H1 (cell line): ENCODE measurements around the gene C8B. TPM values are rescaled to one million over a fixed set of nuclear protein-coding genes. Genes with fewer than 3 reads are reported as not detected.

Experiments
- E2F6 ChIP-seq: IDR thresholded peaks from 2 replicates; pipeline ENCODE4 v1.6.1; 2012; ENCODE audit warnings: inconsistent platforms
- POLR2A ChIP-seq, 2 experiments: IDR thresholded peaks; 1 replicate in 1 of 2; 2 replicates in 1 of 2; pipeline ENCODE4 v1.6.1; 2011; ENCODE audit warnings: low read depth in 2 of 2, low read length in 2 of 2, mild to moderate bottlenecking in 2 of 2; ENCODE audit errors: control extremely low read depth in 1 of 2
- SP1 ChIP-seq: IDR thresholded peaks from 2 replicates; pipeline ENCODE4 v1.6.1; 2011; ENCODE audit warnings: low read depth, low read length
- polyA plus RNA-seq, 7 experiments: library from polyadenylated mRNA; depleted of rRNA in 3 of 7; stranded (reverse) in 5 of 7; unstranded in 2 of 7; fragments of >200 nt in 5 of 7; fragments of 200-250 nt in 2 of 7; gene quantifications; 1 replicate in 5 of 7; 2 replicates in 1 of 7; 4 replicates in 1 of 7; pipeline versions ENCODE4 v1.2.1 to v1.2.3, GENCODE V29; 2011 to 2013; ENCODE audit warnings: missing spikeins in 2 of 7, mixed read lengths in 2 of 7
- total RNA-seq: library from RNA; stranded (reverse); fragmentation: NEBNext Ultra II Directional; extraction: Animal tissue kit (Norgen Biotek cat#: 25700); gene quantifications from 2 replicates; pipeline ENCODE4 v1.2.1, GENCODE V29; 2021

C8B gene
- total and polyA plus RNA-seq, 2 of the 8 experiments (the other 6 are each of a cell fraction or from before 2014, with no cell fraction given) = not detected

GRCh38 chr1:56933161-56933560 lies 32.7 kb downstream of the C8B start (continued):
- no peak for TF ChIP-seq POLR2A (IDR thresholded peaks at IDR 0.05; ENCODE audit: control extremely low read depth in 1 of 2, low read depth in 2 of 2, low read length in 2 of 2)
- no peak for TF ChIP-seq E2F6
- TF ChIP-seq SP1 = no peak
